PC-3 (cell line): ENCODE data around the gene CLSTN1.

Experiments
- CTCF ChIP-seq: fragments of 300-600 bp; sonication (generic); conservative IDR thresholded peaks from 2 replicates; pipeline ENCODE4 v1.5.1; 2017; ENCODE audit warnings: antibody characterized with exemption, low read depth, mild to moderate bottlenecking, low read length
- EZH2 ChIP-seq: fragments of 300-600 bp; sonication (generic); IDR thresholded peaks from one replicate; pipeline ENCODE4 v1.6.1; 2017; ENCODE audit warnings: antibody characterized with exemption, mild to moderate bottlenecking, low read length; ENCODE audit not compliant: unreplicated experiment

GRCh38 chr1:9687120-9687873 lies 136.5 kb downstream of the CLSTN1 start:
- TF ChIP-seq CTCF: no peak
- no peak for TF ChIP-seq EZH2
